SH-SY5Y (cell line): Measurements from ENCODE around the gene CCDC134.

Experiments
- GATA2 ChIP-seq: IDR thresholded peaks from 2 replicates; pipeline ENCODE4 v1.6.1; 2011; ENCODE audit warnings: mild to moderate bottlenecking, low read depth, low read length
- GATA3 ChIP-seq: IDR thresholded peaks from 2 replicates; pipeline ENCODE4 v1.6.1; 2011; ENCODE audit warnings: low read depth, mild to moderate bottlenecking, low read length, moderate library complexity

DNA sequence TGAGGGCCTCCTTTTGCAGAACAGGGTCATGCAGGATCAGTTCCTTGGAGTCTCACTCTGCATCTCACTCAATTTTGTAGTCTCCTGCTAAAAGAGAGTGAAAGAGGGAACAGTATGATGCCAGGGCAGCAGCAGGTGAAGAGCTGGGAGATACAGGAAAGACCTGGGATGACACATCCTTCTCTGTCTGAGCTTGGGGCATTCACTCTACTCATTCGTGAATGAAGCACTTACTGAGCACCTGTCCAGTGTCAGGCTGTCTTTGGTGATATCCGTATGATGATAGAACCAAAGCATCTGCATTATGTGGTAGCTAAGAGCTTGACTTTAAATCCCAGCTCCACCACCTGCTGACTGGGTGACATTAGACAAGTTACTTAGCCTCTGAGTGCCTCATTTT is 46.8 kb downstream of the CCDC134 start:
- TF ChIP-seq GATA2 = no peak
- no peak for TF ChIP-seq GATA3
